HL-60/S4 treated with phorbol 12-myristate 13-acetate at 8.2 ng/mL for 4 days and 3 days (cell line): ENCODE measurements around the gene DMRT3.
"Not testable (repeated sequence)": the region's sequence is repeated elsewhere in the genome, so short reads cannot be mapped to it uniquely, and the experiment has no call there.

ENCODE experiments used
- in situ Hi-C: fragments of 300-500 bp; cut with MboI; formaldehyde crosslinking; loops from 2 replicates; pipeline ENCODE4 v1.15.0; 2022; ENCODE audit warnings: low sequenced_read_pairs

The DMRT3 gene

DNA sequence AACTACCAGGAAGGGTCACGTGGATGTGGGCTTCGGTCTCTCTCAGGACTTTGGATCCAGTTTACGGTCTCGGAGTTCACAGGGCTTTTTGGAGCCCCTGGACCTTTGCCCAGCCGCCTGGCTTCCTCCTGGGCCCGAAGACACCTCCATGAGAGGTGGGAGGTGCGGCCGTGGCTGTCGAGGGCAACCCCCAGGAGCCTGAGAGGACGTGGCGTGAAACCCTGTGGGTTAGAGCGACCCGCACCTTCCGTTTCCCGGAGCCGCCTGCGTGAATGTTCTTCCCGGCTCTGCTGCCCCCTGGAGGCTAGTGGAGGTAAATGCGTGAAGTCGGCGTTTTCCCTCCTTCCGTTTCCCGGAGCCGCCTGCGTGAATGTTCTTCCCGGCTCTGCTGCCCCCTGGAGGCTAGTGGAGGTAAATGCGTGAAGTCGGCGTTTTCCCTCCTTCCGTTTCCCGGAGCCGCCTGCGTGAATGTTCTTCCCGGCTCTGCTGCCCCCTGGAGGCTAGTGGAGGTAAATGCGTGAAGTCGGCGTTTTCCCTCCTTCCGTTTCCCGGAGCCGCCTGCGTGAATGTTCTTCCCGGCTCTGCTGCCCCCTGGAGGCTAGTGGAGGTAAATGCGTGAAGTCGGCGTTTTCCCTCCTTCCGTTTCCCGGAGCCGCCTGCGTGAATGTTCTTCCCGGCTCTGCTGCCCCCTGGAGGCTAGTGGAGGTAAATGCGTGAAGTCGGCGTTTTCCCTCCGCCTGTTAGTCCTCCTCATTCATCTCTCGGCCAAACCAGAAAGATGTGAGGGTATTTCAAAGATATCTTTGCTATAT, 22.1 kb downstream of the DMRT3 start:
- in situ Hi-C loops, result not testable (repeated sequence)

DNA sequence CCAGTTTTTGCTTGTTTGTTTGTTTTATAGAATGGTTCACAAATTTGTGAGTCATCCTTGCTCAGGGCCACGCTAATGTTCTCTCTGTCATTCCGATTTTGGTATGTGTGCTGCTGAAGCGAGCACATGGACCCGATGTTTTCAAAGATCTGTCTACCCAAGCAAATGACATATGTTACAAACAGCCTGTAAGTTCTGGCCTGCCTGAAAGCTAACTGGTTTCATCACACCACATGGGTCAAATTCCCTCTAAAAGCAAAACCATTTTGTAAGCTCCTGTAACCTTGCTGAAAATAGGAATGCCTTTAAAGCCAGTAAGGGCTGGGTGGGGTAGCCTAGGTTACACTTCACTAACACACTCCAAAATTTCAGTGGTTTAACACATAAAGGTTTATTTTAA, 25.4 kb downstream of the DMRT3 start:
- in situ Hi-C loops, result loop anchor here (10.0 kb wide), 2 partner anchors 117 to 387 kb away; no protein-coding TSS in a partner anchor

- in situ Hi-C loops, result loop anchor here (10.0 kb wide), 2 partner anchors 118 to 388 kb away; no protein-coding TSS in a partner anchor
Measured at GRCh38 chr9:1002678-1003077, 26.2 kb downstream of the DMRT3 start.

- in situ Hi-C loops, result loop anchor here (10.0 kb wide), 2 partner anchors 120 to 390 kb away; no protein-coding TSS in a partner anchor
Measured at GRCh38 chr9:1005043-1005667, 28.7 kb downstream of the DMRT3 start.

DNA sequence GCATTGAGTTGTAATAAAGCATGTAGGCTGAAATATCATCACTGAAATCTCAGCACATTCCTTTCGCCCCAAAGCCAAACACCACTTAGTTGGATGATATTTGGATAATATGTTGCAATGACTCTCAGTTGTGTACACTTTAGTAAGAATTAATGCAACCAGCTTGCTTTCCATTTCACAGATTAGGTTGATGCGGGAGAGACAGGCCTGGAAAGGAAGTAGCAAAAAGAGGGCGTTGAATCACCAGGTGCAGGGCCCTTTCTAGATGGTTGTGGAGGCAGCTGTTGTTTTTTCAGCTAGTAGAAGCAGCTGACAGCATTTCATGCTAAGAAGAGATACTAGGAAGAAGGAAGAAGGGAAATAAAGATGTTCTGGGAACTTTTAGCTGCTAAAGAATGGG, 30.9 kb downstream of the DMRT3 start:
- in situ Hi-C loops, result loop anchor here (10.0 kb wide), 2 partner anchors 123 to 393 kb away; no protein-coding TSS in a partner anchor

DNA sequence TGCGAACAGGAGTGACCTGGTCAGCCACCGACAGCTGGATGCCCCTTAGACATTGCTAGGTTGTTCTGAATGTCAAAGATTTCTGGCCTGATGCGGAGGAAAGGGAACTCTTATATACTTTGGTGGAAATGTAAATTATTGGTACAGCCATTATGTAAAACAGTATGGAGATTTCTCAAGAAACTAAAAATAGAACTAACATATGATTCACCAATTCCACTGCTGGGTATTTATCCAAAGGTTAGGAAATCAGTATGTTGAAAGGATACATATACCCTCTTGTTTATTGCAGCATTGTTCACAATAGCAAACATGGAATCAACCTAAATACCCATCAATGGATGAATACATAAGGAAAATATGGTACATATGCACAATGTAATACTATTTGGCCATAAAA, 31.8 kb downstream of the DMRT3 start:
- in situ Hi-C loops, result loop anchor here (10.0 kb wide), 2 partner anchors 123 to 393 kb away; no protein-coding TSS in a partner anchor

DNA sequence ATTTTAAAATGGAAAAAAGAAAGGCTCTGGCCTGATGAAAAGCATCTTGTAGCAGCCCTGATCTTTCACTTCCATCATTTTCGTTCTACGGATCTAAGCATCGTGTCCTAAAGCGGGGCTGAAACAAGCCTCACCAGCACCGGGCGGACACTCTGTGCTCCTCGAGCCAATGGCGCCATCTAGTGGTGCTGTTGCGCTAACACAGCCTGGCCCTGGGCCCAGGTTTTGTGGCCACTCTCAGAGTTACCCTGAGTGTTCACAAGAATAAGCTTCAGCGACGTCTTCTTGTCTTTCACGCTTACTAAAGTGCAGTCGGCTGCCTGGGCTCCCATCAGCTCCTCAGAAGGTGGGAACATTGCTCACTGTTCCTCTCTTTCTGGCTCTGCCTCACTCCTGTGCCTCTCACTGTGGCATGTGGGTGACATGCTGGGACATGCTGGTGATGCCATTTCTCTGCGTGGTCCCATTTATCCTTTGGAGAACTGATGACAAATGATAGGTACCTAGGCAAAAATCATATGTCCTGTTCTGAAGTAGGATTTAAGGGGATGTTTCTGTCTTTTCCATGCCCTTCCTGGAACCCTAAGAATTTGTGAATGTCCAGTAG, 32.7 kb downstream of the DMRT3 start:
- in situ Hi-C loops, result loop anchor here (10.0 kb wide), 2 partner anchors 124 to 394 kb away; no protein-coding TSS in a partner anchor

DNA sequence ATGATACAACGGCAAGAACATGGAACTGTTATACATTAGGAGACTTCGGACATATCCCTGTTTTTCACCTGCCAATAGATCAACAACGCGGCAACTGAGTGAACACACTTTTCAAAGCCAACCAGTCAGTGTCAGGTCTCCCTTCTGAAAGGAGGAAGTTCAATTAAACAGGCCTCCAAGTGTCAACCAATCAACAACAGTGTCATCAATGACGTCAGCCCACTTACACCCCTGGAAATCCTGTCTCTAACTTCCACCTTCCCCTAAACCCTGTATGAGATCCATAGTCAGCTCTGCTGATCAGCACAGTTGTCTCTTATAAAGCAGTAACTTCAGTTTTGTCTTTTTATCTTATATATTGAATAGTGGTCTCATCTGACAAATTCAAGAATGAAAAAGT, 36.6 kb downstream of the DMRT3 start:
- in situ Hi-C loops, result no loop called here

- in situ Hi-C loops, result no loop called here
Measured at GRCh38 chr9:1014225-1014624, 37.8 kb downstream of the DMRT3 start.

GRCh38 chr9:1014640-1015039, 38.2 kb downstream of the DMRT3 start:
- in situ Hi-C loops, result no loop called here

- in situ Hi-C loops, result no loop called here
Measured at GRCh38 chr9:1018121-1018520, 41.7 kb downstream of the DMRT3 start.

GRCh38 chr9:1024112-1024511, 47.7 kb downstream of the DMRT3 start:
- in situ Hi-C loops, result no loop called here

GRCh38 chr9:1025131-1025530, 48.7 kb downstream of the DMRT3 start:
- in situ Hi-C loops, result no loop called here

- in situ Hi-C loops, result no loop called here
Measured at GRCh38 chr9:1026219-1026618, 49.8 kb downstream of the DMRT3 start.

DNA sequence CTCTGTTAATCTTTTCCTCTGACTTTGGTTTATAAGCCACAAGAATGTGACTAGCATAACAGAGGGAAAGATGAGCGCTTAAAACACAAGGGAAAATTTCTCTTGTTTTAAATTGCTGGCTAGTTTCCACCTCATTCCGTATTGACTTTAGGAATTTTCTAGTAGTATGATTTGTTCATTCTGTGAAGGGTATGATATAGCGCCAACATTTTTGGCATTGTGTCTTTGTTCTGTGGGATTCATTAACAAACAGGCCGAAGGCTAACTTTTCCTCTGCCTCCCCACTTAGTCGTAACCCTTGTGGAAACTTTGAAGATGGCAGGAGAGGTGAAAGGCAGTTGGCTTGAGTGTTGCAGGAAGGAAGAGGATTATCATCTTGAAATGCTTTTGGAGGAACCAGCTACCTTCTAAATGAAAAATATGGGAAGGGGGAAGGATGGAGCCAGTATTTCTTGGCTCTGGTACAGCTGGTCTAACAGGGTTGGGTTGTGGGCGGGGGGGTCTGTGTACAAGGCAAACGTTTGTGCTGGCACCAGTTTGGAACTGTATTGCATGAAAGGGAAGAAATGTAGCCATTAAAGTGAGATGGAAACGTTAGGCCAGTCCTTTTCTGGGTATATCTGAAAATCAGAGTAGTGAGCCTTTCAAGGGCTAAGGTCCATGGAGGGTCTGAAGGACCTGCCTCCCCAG, 52.2 kb downstream of the DMRT3 start:
- in situ Hi-C loops, result no loop called here

- in situ Hi-C loops, result no loop called here
Measured at GRCh38 chr9:1031951-1032601, 55.6 kb downstream of the DMRT3 start.

DNA sequence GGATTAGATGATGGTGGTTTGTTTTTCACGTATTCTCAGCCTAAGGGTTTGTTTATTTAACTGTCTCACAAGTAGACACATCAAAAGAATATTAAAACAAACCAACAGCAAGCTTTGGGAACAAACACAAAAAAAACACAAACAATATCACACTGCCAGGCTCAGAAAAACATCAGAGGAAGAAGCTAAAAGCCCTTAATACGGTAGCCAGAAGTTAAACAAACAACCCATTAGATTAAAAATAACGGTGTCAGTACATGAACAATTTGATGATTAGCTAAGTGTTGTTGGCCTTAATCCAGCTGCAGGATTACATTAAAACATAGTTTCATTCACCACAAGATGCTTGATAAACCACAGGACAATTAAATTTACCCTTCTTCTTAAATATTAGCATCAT, 57.8 kb downstream of the DMRT3 start:
- in situ Hi-C loops, result no loop called here

GRCh38 chr9:1039589-1039988, 63.1 kb downstream of the DMRT3 start:
- in situ Hi-C loops, result no loop called here
